Measurements from ENCODE around the gene HNF4A. TPM values are rescaled to one million over a fixed set of nuclear protein-coding genes. Genes with fewer than 3 reads are reported as not detected.

HNF4A gene
- polyA plus RNA-seq, 1 donor from 2014 or later = not detected

DNA sequence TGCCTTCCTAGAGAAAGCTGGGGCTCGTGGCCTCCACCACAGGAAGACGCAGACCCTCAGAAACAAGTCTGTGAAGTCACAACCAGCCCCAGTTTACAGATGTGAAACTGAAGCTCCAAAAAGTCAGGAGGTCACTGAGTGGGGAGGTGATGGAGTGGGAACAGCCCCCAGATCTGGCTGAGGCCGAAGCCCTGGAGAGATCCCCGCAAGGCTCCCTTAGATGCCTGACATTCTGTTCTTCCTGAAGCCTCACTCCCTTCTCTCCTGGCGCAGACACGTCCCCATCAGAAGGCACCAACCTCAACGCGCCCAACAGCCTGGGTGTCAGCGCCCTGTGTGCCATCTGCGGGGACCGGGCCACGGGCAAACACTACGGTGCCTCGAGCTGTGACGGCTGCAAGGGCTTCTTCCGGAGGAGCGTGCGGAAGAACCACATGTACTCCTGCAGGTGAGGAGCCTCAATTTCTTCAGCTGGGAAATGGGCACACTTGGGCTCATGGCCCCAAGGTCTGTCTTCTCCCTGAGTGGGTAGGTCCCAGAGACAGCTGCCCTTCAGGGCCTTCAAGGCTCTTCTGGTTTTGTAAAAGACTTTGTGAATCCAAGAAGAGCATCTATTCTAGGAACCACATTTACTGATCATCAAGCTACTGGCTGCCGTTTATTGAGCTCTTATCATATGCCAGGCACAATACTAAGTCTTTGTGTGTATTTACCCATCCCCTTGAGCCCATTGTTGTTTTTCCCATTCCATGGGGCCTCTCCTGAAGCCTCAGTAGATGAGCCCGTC lies 50.5 kb downstream of the HNF4A start:
- Histone ChIP-seq H3F3A (ENCODE audit: insufficient read depth, low read length, poor library complexity, severe bottlenecking) (no peaks in the 10 kb centered on the region), H3K27me3 (ENCODE audit: insufficient read depth, low read depth, low read length) (no peaks in the 10 kb centered on the region), H3K79me2 (replicated peaks; ENCODE audit: insufficient read depth, low read length) (no peaks in the 10 kb centered on the region), H3K4me3 (ENCODE audit: low read length) (no peak overlapping the region), H3K27ac (ENCODE audit: low read length) (no peak overlapping the region), H3K36me3 (ENCODE audit: insufficient read depth, low read length) (no peaks in the 10 kb centered on the region), H4K20me1 (ENCODE audit: insufficient read depth) (no peaks in the 10 kb centered on the region), H3K9ac (ENCODE audit: low read length) (no peak overlapping the region), H3K9me3 (ENCODE audit: low read length) (no peaks in the 10 kb centered on the region), H3K4me2 (ENCODE audit: low read length) (no peak overlapping the region), H2AFZ (ENCODE audit: low read depth, low read length) (no peak overlapping the region), H3K9me2 (ENCODE audit: insufficient read depth, low read length) (no peaks in the 10 kb centered on the region)
- TF ChIP-seq POLR2AphosphoS5 (IDR thresholded peaks at IDR 0.05) = no peak
- no peak for TF ChIP-seq RAD21 (conservative IDR thresholded peaks at IDR 0.05)
- TF ChIP-seq EZH2 (IDR thresholded peaks at IDR 0.05; ENCODE audit: borderline replicate concordance, insufficient read depth, low read length, poor library complexity, severe bottlenecking) = no peak
- TF ChIP-seq SMC3 (conservative IDR thresholded peaks at IDR 0.05; ENCODE audit: poor library complexity) = no peak
- TF ChIP-seq MXI1 (conservative IDR thresholded peaks at IDR 0.05; ENCODE audit: poor library complexity, severe bottlenecking) = no peak
- no peak for TF ChIP-seq CTCF (IDR thresholded peaks at IDR 0.05; ENCODE audit: poor library complexity, severe bottlenecking)
- no peak for TF ChIP-seq EP300 (conservative IDR thresholded peaks at IDR 0.05; ENCODE audit: poor library complexity, severe bottlenecking)
- TF ChIP-seq, protein P1, sequence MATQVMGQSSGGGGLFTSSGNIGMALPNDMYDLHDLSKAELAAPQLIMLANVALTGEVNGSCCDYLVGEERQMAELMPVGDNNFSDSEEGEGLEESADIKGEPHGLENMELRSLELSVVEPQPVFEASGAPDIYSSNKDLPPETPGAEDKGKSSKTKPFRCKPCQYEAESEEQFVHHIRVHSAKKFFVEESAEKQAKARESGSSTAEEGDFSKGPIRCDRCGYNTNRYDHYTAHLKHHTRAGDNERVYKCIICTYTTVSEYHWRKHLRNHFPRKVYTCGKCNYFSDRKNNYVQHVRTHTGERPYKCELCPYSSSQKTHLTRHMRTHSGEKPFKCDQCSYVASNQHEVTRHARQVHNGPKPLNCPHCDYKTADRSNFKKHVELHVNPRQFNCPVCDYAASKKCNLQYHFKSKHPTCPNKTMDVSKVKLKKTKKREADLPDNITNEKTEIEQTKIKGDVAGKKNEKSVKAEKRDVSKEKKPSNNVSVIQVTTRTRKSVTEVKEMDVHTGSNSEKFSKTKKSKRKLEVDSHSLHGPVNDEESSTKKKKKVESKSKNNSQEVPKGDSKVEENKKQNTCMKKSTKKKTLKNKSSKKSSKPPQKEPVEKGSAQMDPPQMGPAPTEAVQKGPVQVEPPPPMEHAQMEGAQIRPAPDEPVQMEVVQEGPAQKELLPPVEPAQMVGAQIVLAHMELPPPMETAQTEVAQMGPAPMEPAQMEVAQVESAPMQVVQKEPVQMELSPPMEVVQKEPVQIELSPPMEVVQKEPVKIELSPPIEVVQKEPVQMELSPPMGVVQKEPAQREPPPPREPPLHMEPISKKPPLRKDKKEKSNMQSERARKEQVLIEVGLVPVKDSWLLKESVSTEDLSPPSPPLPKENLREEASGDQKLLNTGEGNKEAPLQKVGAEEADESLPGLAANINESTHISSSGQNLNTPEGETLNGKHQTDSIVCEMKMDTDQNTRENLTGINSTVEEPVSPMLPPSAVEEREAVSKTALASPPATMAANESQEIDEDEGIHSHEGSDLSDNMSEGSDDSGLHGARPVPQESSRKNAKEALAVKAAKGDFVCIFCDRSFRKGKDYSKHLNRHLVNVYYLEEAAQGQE (IDR thresholded peaks at IDR 0.05; ENCODE audit: borderline replicate concordance) = no peak
- TF ChIP-seq TAF1 (IDR thresholded peaks at IDR 0.05; ENCODE audit: low read depth) = no peak

- Histone ChIP-seq H3K79me2 (replicated peaks; ENCODE audit: insufficient read depth, low read length) (no peaks in the 10 kb centered on the region), H3K4me3 (ENCODE audit: low read length) (no peak overlapping the region), H3K9ac (ENCODE audit: low read length) (no peak overlapping the region), H3K36me3 (ENCODE audit: insufficient read depth, low read length) (no peaks in the 10 kb centered on the region), H3K4me2 (ENCODE audit: low read length) (no peak overlapping the region), H3K27me3 (ENCODE audit: insufficient read depth, low read depth, low read length) (no peaks in the 10 kb centered on the region), H3K27ac (ENCODE audit: low read length) (no peak overlapping the region), H4K20me1 (ENCODE audit: insufficient read depth) (no peaks in the 10 kb centered on the region), H2AFZ (ENCODE audit: low read depth, low read length) (no peak overlapping the region), H3K9me2 (ENCODE audit: insufficient read depth, low read length) (no peaks in the 10 kb centered on the region), H3K9me3 (ENCODE audit: low read length) (no peaks in the 10 kb centered on the region), H3F3A (ENCODE audit: insufficient read depth, low read length, poor library complexity, severe bottlenecking) (no peaks in the 10 kb centered on the region)
- TF ChIP-seq EZH2 (IDR thresholded peaks at IDR 0.05; ENCODE audit: borderline replicate concordance, insufficient read depth, low read length, poor library complexity, severe bottlenecking) = no peak
- no peak for TF ChIP-seq SMC3 (conservative IDR thresholded peaks at IDR 0.05; ENCODE audit: poor library complexity)
- TF ChIP-seq, protein P1 (IDR thresholded peaks at IDR 0.05; ENCODE audit: borderline replicate concordance) = no peak
- no peak for TF ChIP-seq CTCF (IDR thresholded peaks at IDR 0.05; ENCODE audit: poor library complexity, severe bottlenecking)
- TF ChIP-seq MXI1 (conservative IDR thresholded peaks at IDR 0.05; ENCODE audit: poor library complexity, severe bottlenecking) = no peak
- no peak for TF ChIP-seq RAD21 (conservative IDR thresholded peaks at IDR 0.05)
- TF ChIP-seq POLR2AphosphoS5 (IDR thresholded peaks at IDR 0.05) = no peak
- TF ChIP-seq EP300 (conservative IDR thresholded peaks at IDR 0.05; ENCODE audit: poor library complexity, severe bottlenecking) = no peak
- no peak for TF ChIP-seq TAF1 (IDR thresholded peaks at IDR 0.05; ENCODE audit: low read depth)
Measured at GRCh38 chr20:44406572-44407137, 51.2 kb downstream of the HNF4A start.
